Activated T-cell treated with anti-CD3 and anti-CD28 coated beads for 4 hours (primary cell): ENCODE data around the gene ADK.
"Not testable (repeated sequence)": the region's sequence is repeated elsewhere in the genome, so short reads cannot be mapped to it uniquely, and the experiment has no call there.

Experiments used
- DNase-seq: peaks from one replicate; pipeline ENCODE4 v3.0.0-alpha.2; 2020

ADK gene

DNA sequence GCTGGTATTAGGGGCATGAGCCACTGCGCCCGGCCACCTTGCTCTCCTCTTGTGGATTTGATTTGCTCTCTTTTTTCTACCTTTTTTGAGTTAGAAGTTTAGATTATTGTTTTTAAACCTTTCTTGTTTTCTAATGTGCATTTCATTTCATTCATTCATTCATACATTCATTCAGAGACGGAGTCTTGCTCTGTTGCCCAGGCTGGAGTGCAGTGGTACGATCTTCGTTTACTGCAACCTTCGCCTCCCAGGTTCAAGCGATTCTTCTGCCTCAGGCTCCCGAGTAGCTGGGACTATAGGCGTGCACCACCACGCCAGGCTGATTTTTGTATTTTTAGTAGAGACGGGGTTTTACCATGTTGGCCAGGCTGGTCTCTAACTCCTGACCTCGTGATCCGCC lies 37.6 kb downstream of the ADK start:
- DNase-seq = not testable (repeated sequence)

DNA sequence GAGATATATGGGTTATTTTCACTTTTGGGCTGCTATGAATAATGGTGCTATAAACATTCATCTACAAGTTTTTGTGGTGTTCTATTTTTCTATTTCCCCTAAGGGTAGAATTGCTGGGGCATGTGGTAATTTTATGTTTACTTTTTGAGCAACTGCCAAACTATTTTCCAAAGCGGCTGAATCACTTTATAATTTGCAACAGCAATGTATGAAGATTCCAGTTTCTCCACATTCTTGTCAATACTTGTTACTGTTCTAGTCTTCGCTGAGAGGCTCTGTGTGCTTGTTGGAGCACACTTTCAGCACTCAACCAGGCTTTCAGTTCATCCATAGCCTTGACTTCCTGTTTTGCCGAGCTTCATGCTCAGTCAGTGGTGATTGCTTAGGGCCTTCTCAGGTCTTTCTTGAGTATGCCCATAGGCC lies 39.0 kb downstream of the ADK start:
- DNase-seq = no peak

DNA sequence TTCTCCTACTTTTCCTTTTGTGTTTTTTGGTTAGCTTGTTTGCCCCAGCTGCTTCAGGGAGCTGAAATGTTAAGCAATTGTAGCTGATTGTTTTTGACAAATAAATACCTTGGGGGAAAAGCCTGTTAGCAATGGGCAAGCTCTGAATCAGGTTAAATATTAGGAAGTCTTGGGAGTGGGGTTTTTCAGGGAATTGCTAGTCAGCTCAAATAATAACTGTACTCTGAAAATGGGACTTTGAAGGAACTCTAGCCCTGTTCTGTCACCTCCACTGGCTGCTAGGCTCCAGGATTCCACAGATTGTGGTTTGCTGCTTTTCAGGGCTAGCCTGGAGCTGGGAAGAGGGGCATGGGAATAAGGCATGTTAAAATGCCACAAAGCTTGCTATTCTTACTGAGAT lies 39.5 kb downstream of the ADK start:
- no peak for DNase-seq

DNA sequence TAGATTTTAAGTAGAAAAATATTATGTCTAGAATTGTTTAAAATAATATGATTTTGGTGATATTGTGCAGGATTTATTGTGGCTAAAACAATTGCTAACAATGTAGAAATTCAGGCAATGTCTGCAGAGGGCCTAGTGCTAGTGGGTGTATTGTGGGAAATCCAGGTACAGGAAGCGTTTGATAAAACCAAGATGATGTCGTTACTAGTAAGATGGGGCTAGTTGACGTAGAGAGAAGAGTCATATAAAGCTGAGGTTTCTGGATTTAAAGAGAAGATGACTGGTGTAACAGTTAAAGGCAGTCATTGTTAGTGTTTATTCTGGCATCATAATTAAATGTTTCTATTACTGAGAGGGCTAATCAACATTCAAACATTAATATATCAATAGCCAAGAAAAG lies 43.5 kb downstream of the ADK start:
- no peak for DNase-seq

DNA sequence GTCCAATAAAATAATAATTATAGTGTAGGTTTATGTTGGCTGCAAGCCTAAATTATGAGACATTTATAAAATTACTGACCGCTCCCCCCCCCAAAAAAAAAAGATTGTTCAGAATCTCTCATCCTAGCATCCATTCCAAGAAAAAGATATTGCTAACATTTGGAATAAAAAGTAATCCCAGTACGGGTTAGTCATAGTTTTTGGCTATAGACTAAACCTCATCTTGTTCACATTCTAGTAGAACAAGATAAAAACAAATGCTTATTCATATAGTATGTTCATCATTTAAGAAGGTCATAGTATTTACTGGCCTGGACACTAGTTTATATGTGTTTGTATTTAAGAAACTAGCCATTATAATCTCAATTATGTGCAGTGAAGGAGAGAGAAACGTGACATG lies 44.0 kb downstream of the ADK start:
- no peak for DNase-seq

DNA sequence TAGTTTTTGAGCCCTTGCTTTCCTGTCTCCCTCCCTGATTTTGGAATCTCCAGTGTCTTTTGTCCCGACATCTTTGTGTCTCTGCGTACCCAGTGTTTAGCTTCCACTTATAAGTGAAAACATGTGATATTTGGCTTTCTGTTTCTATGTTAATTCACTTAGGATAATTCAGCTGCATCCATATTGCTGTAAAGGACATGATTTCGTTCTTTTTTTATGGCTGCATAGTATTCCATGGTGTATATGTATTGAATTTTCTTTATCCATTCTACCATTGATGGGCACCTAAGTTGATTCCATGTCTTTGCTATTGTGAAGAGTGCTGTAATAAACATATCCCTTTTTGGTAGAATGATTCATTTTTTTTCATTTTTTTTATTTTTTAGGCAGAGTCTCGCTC lies 48.3 kb downstream of the ADK start:
- no peak for DNase-seq

DNA sequence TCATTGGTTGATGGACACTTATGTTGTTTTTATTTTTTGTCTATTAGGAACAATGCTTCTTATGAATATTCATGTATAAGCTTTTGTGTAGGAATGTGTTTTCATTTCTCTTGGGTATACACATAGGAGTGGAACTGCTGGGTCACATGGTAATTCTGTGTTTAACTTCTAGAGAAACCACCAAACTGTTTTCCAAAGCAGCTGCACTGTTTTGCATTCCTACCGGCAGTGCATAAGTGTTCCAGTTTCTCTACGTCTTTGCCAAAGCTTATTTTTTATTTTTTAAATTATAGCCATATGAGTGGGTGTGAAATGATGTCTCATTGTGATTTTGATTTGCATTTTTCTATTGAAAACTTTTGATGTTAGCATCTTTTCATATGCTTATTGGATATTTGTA lies 51.3 kb downstream of the ADK start:
- DNase-seq = no peak

DNA sequence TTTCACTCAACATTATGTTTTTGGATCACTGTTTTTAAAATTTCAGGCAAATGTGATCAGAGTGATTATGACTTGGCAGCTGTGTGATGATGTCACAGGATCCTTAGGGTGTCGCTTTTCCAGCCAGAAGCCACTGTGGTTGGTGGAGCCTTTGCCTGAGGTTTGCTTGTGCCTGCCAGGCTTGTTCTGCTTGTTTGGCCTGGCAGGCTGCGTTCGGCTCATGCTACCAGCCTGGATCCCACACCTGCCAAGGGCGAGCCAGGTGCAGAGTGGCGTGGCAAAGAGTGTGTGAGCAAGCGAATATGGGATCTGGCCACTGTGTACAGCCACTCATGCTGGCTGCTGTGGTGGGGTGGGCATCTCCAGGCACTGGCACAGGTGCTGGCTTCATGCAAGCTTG lies 55.7 kb downstream of the ADK start:
- DNase-seq = no peak

DNA sequence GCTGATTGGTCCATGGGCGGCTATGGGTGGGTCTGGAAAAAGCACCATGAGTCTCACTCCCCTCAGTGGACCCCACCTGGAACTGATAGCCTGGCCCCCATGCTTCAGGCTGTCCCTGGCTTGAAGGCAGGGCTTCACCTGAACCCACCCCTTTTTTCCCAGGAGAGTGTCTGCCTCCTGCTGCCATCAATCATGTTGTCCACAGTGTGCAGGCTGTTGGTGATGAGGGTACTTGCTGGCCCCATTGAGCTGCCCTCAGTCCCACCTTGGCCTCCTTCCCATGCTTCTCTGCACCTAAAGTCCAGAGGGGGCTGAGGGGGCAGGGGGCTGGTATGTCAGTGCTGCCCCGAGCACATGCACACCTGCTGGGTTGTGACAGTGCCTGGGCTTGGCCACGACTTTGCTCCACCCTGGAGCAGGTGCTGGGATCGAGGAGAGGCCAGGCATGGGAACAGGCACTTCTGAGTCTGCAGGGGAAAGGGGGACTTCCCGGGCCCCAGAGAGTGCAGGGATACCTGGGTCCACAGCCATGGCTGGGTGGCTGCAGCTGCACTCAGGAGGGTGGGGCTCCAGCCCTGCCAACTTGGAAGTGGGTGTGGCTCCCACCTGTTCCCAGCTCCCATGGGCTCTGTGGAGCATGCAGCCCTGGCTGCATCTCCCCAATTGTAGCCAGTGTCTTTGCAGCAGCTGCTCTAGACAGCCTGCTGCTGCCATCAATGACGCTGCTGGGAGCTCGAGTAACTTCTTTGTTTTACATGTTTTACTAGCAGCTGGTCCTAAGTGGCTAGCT lies 56.9 kb downstream of the ADK start:
- DNase-seq = no peak

DNA sequence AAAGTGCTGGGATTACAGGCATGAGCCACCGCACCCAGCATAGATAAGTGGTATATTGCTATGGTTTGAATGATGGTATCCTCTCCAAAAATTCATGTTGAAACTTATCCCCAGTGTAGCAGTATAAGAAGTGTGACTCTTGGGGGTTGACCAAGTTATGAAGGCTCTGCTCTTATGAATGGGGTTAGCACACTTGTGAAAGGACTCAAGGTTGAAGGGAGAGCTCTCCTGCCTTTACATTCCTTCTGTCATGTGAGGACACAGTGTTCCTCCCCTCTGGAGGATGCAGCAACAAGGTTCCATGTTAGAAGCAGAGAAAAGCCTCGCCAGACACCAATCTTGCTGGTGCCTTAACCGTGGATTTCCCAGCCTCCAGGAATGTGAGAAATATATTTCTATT lies 58.0 kb downstream of the ADK start:
- no peak for DNase-seq

DNA sequence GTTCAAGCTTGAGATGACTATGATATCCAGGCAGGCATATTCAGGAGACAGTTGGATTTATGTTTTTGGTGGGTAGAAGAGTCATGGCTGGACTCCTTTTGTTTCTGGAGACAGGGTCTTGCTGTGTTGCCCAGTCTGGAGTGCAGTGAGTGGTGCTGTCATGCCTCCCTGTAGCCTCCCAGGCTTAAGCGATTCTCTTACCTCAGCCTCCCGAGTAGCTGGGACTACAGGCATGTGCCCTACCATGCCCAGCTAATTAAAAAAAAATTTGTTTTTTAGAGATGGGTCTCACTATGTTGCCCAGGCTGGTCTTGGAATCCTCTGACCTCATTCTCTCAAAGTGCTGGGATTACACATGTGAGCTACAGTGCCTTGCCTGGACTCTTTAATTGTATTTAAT lies 62.0 kb downstream of the ADK start:
- DNase-seq = no peak

DNA sequence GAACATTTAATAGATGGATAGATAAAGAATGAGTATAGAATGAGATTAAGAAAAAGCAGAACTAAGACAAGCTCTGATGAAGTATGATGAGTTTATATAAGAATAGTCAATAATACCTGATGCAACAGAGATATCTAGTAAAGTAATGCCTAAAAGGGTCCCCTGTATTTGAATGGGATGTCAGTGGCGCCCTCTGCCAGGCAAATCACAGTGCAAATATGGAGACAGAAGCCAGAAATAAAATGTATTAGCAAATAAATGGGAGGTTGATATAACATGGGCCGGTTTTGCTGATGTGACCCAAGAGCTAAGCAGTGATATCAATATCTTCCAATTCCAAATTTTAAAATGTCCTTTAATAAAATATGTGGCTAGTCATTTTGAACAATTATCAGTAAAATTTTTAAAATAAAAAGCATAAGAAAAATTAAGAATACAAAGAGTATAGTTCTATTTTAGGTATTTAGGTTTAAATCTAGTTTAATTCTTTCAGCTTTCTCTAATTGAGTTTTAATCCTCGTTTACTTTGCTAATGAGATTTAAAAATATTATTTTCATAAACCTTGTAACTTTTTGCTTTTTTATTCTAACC lies 62.6 kb downstream of the ADK start:
- peak; percentile 21 for DNase-seq

DNA sequence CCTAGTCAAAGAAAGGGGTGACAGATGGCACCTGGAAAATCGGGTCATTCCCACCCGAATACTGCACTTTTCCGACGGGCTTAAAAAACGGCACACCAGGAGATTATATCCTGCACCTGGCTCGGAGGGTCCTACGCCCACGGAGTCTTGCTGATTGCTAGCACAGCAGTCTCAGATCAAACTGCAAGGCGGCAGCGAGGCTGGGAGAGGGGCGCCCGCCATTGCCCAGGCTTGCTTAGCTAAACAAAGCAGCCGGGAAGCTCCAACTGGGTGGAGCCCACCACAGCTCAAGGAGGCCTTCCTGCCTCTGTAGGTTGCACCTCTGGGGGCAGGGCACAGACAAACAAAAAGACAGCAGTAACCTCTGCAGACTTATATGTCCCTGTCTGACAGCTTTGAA lies 66.1 kb downstream of the ADK start:
- DNase-seq = not testable (repeated sequence)

DNA sequence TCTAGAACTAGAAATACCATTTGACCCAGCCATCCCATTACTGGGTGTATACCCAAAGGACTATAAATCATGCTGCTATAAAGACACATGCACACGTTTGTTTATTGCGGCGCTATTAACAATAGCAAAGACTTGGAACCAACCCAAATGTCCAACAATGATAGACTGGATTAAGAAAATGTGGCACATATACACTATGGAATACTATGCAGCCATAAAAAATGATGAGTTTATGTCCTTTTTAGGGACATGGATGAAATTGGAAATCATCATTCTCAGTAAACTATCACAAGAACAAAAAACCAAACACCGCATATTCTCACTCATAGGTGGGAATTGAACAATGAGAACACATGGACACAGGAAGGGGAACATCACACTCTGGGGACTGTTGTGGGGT lies 71.4 kb downstream of the ADK start:
- not testable (repeated sequence) for DNase-seq

DNA sequence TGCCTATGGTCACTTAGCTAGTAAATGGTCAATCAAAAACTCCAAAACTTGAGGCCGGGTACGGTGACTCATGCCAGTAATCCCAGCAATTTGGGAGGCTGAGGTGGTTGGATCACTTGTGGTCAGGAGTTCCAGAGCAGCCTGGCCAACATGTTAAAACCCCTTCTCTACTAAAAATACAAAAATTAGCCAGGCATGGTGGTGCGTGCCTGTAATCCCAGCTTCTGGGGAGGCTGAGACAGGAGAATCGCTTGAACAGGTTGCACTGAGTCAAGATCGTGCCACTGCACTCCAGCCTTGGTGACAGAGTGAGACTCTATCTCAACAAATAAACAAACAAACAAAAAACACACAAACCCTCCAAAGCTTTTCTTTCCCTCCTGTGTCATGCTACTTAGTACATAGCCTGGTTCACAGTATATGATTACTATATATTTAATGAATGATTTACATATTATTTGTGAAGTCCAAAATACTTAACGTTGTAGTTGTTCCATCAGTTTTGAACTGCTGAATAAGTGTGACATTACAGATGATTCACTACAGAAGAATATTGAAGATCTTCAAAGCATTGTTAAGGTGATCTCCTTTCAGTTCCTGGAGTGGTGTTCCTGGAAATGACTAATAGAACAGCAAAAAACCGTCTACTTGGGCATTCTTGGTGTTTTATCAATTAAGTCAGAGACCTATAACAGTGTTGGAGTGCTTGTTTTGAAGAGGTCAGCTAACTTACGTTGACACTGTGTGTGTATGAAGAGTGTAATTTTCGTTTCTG lies 72.9 kb downstream of the ADK start:
- DNase-seq = no peak

DNA sequence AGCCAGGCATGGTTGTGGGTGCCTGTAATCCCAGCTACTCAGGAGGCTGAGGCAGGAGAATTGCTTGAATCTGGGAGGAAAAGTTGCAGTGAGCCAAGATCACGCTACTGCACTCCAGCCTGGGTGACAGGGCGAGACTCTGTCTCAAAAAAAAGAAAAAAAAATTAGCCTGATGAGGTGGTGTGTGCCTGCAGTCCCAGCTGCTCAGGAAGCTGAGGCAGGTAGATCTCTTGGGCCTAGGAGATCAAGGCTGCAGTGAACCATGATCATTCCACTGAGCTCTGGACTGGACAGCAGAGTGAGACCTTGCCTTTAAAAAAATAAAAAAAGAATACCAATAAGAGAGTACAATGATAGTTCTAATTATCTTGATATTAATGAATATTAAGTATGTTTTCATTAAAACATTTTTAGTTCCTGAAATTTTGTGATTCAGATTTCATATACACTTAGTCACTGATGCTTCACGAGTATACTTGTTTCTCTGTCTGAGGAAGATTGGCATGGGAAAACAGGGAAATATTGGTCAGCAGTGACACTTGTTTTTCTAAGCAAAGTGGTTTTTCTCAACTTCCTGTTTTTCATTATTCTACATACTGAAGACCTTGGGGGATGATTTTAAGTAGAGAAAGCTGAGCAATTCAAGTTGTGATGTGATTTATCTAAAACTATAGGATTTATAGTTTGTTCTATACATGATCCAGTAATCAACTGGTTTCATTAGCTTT lies 76.8 kb downstream of the ADK start:
- DNase-seq = no peak

DNA sequence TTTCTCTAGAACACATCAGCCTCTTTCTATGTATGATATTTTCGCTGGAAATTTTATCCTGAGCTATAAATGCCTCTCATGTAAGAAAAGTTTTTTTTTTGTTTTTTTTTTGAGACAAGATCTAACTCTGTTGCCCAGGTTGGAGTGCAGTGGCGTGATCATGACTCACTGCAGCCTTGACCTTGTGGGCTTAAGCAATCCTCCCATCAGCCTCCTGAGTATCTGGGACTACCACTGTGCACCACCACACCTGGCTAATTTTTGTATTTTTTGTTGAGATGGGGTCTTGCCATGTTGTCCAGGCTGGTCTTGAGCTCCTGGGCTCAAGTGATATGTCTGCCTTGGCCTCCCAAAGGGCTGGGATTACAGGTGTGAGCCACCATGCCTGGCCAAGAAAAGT lies 80.4 kb downstream of the ADK start:
- DNase-seq = no peak

DNA sequence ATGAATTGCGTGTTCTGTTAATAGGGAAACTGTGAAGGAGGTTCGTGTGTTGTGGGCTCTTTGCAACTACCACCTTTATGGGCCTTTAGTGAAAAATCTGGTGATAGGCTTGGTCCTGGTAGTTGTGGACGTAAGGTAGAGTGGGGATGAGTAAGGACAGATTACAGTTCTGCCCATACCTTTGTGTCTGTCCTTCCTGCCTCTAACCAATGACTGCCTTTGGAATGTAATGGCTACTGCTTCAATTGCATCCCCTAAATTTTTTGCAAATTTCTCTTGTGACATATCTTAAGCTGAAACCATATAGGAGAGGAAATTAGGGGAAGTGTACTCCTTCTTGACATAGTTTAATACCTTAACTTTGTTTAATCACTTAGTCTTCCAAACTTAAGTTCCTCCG lies 82.3 kb downstream of the ADK start:
- no peak for DNase-seq

DNA sequence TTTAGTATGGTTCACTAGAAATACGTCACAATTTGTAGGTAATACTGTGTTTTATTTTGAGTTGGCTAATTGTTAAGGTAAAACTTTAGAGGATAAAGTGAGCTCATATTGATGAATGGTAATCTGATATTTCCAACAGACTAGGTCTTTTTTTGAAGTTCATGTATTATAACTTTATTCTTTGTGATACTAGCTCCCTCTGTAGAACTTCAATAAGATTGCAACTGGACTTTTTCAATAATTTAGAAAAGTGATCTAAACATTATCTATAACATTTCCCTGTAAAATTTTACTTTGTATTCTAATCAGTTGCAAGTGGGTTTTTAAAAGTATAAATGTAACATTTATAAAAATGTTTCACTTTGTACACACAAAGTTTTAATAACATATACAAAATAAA lies 83.5 kb downstream of the ADK start:
- DNase-seq = no peak

DNA sequence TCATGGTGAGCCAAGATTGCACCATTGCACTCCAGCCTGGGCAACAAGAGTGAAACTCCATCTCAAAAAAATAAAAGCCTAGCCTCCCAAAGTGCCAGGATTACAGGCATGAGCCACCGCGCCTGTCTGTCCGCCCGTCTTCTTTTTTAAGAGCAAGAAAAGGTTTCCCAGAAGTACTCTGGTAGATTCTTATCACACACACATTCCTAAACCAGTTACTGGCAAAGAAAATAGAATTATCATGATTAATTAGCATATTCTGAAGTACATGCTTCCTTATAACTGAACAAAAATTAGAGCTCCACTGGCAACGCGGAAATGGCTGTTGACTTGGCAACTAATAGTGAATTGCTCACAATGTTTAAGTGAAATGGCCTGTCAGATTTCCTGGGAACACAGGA lies 87.0 kb downstream of the ADK start:
- DNase-seq = no peak

DNA sequence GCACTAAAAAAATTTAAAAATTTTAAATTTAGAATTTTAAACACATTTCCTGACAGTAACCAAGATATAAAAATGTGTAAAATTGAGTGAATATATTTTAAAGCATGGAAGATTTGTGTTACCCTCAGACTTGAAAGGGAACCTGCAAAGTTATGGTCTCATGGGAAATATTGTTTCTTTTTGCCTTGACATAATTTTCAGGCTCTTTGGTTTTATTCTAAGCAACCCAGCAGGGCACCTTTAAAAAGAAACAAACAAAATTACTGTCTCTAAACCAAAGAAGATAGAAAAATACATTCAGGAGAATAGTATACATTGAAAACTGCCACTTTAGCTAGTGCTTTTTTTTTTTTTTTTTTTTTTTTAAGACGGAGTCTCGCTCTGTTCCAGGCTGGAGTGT lies 87.5 kb downstream of the ADK start:
- no peak for DNase-seq

DNA sequence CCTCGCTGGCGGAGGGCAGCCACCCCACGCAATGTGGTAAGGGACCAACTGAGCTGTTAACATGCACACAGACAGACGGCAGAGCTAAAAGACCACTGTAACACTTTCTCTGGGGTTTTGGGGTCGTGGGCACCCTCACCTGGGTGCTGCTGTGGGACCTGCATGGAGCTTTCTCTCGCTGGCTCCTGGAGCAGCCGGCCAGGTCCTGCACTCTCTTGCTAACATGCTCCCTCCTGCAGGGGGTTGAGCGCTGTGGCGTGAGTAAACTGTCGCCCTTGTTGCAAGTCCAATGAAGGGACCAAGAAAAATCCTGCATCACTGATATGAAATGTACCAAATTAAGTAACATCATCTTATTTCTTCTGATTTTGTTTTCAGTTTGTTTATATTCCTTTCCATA lies 92.0 kb downstream of the ADK start:
- DNase-seq = no peak

DNA sequence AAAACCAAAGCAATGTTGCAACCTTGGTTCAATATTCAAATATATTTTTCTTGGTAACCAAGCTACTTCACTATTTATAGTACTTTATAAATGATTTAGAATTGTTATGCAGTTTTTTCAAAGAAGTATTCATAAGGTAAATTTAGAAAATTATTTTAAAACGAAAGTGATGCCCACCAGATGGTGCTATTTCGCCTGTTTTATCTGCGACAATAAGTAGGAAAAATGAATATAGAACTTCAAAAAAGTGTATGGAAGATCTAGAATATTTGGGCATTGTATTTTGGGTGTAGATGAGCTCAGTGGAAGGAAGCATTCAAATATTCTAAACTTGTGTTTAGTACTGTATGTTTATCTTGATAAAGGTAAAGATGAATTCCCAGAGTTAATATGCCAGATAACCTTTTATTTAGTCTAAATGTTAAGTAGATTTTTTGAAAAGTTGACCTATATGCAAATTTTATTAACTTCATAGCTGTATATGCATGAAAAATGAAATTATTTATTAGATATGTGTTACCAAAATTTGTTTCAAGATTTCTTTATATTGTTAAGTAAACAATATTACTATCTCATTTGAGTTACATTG lies 93.2 kb downstream of the ADK start:
- DNase-seq = no peak
